ENCODE measurements around the gene GLT8D1.

GLT8D1 gene

GRCh38 chr3:52712291-52713212 is 7.0 kb upstream of the GLT8D1 start:
- no peak for DNase-seq

- DNase-seq = no peak
Measured at GRCh38 chr3:52710512-52710911, 4.9 kb upstream of the GLT8D1 start.

GRCh38 chr3:52707585-52707984 is 2.0 kb upstream of the GLT8D1 start:
- DNase-seq = no peak

- DNase-seq = no peak
Measured at GRCh38 chr3:52705438-52705687, 228 bp downstream of the GLT8D1 start.

GRCh38 chr3:52704611-52705437 is 767 bp downstream of the GLT8D1 start:
- peak; percentile 64 for DNase-seq

GRCh38 chr3:52703341-52703740 is 2.2 kb downstream of the GLT8D1 start:
- no peak for DNase-seq

- DNase-seq = no peak
Measured at GRCh38 chr3:52697632-52697965, 8.0 kb downstream of the GLT8D1 start.

- DNase-seq = no peak
Measured at GRCh38 chr3:52696830-52697631, 8.6 kb downstream of the GLT8D1 start.

- DNase-seq = no peak
Measured at GRCh38 chr3:52695798-52696671, 9.6 kb downstream of the GLT8D1 start.

GRCh38 chr3:52694528-52695189 is 10.9 kb downstream of the GLT8D1 start:
- DNase-seq = no peak

GRCh38 chr3:52693071-52693470 is 12.5 kb downstream of the GLT8D1 start:
- DNase-seq = no peak

- no peak for DNase-seq
Measured at GRCh38 chr3:52690560-52690959, 15.0 kb downstream of the GLT8D1 start.

GRCh38 chr3:52689151-52689550 is 16.4 kb downstream of the GLT8D1 start:
- DNase-seq = no peak

GRCh38 chr3:52688266-52688665 is 17.3 kb downstream of the GLT8D1 start:
- no peak for DNase-seq

- peak; percentile 97 for DNase-seq
Measured at GRCh38 chr3:52685709-52686691, 19.6 kb downstream of the GLT8D1 start, which contains the start of the genes GNL3 and PBRM1. GNL3 (plus strand) TSS chr3:52686032; CDS start chr3:52686093, 61 bp downstream. PBRM1 (minus strand) TSS chr3:52685913.

- peak; percentile 92 for DNase-seq
Measured at GRCh38 chr3:52685285-52685708, 20.3 kb downstream of the GLT8D1 start.

GRCh38 chr3:52684184-52684583 is 21.4 kb downstream of the GLT8D1 start:
- no peak for DNase-seq

- no peak for DNase-seq
Measured at GRCh38 chr3:52683611-52684010, 22.0 kb downstream of the GLT8D1 start.

GRCh38 chr3:52682016-52682415 is 23.6 kb downstream of the GLT8D1 start:
- DNase-seq = peak; percentile 65

GRCh38 chr3:52681596-52681995 is 24.0 kb downstream of the GLT8D1 start:
- no peak for DNase-seq

Data from activated effector memory CD4-positive, alpha-beta T cell treated with anti-CD3 and anti-CD28 coated beads, Interleukin-2, amount 50 U/mL, for 16 hours (primary cell).